HG03460 (cell line): ENCODE data around the gene UCN.
A peak's percentile ranks its signal among the peaks of the same experiment; 100 is the strongest.
"Not testable (repeated sequence)": the region's sequence is repeated elsewhere in the genome, so short reads cannot be mapped to it uniquely, and the experiment has no call there.

Experiments used
- ATAC-seq: cut with Tn5 transposase; IDR thresholded peaks from one replicate; pipeline ENCODE4 v1.9.1; 2021; ENCODE audit not compliant: unreplicated experiment

UCN gene, protein sequence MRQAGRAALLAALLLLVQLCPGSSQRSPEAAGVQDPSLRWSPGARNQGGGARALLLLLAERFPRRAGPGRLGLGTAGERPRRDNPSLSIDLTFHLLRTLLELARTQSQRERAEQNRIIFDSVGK

DNA sequence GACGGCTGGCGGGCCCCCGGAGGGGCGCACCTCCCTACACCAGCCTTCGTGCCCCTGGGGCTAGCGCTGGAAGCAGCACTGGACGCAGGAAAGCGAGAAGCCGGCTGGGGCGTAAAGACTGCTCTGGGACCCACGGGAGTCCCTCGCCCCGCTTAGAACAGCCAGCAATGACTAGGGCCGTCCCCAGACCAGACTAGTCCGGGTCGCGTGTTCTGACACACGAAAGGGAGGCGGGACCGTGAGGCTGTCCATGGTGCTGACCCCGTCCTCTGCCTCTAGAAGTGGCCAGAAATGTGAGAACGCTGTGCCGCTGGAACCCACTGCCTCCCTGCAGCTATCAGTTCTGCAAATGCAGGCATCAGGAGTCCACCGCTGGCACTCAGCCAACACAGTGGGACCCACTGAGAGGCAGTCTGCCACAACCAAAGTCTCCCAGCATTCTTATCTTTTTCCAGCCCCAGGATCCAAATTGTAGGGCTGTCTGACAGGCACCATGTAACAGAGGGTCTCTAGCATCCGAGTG lies at the start of gene UCN:
Gene UCN, minus strand, starts transcription at position 87 of the 523 bp plus-strand sequence. CDS start 550 bp downstream, outside the sequence.
- no peak for ATAC-seq

DNA sequence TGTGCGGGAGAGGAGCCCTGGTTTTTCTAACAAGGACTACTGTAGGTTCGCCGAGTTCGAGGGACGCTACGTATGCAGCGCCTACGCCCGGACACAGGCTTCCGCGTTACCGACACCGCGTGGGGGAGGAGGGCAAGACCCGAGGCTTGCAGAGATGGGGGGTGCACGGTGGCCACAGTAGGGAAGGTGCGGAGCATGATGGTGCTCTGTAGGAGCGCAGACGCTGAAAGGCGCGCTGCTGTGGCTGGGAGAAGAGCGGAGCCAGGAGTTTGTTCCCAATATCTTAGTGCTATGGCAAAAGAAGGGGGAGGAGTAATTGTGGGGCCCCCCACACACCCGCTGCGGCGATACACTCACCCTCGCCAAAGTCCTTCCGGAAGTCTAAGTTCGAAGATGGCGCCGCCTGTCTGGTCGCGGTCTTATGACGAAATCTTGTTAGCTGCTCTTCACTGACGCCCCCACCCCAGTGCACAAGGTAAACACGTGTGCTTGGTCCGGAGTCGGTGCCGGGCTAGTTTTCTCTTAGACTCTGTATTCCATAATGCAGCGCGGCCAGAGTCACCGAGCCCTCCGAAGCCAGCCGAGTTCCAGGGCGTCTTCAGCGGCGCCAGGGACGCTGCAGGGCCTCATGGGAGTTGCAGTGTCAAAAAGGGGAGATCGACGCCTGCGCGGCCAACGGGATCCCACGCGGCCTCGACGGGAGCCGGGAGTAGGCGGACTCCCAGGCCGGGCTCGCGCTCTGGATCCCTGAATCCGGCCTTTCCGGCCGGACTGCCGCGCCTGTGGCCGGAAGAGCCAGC lies 48.3 kb upstream of the UCN start, which contains the start of gene GTF3C2:
Gene GTF3C2, minus strand, starts transcription at position 383 of the 800 bp plus-strand sequence. CDS start 13,210 bp downstream, outside the sequence.
- peak; percentile 81 for ATAC-seq

DNA sequence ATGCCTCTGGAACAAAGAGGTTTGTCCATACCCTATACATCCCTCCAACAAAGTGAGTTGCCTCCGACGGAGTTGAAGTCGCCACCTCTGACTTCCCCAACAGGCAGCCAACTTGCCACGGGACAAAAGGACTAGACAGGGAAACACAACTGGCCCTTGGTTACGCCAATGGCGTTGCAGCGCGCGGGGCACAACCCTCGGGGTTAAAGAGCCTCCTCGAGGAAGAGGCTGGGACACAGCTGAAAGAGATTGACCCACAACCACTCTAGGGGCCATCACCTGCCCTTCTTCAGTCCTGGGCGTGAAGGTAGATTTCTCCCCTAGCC lies 47.8 kb upstream of the UCN start:
- peak; percentile 26 for ATAC-seq

DNA sequence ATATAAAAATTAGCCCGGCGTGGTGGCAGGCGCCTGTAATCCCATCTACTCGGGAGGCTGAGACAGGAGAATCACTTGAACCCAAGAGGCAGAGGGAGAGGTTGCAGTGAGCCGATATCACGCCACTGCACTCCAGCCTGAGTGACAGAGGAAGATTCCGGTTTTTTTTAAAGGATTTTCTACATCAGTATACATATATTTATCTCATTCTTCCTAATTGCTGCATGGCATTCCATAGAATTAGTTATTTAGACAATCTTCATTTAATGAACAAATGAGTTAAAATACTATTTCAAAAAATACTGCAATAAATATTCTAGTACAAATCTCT lies 46.3 kb upstream of the UCN start:
- ATAC-seq: no peak

DNA sequence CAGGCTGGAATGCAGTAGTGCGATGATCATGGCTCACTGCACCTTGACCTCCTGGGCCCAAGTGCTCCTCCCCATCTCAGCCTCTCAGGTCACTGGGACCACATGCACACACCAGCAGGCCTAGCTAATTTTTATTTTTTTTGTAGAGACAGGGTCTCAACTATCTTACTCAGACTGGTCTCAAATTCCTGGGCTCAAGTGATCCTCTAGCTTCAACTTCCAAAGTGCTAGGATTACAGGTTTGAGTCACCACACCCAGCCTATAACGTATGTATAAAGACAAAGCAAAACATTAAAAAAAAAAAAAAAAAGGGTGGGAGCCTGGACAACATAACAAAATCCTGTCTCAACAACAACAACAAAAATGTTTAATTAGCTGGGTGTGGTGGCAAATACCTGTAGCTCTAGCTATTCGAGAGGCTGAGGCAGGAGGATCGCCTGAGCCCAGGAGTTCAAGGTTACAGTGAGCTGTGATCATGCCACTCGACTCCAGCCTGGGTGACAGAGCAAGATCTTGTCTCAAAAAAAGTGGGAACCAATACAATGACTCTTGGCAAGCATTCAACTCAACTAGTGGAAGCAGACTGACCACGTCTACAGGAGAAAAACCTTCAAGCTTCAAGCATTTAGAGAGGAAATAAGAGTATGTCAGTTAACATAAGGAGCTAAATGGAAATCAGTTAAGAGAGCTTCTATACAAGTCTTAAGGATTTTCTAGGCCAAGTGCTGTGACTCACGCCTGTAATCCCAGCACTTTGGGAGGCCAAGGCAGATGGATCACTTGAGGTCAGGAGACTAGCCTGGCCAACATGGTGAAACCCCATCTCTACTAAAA lies 45.7 kb upstream of the UCN start:
- ATAC-seq: no peak

DNA sequence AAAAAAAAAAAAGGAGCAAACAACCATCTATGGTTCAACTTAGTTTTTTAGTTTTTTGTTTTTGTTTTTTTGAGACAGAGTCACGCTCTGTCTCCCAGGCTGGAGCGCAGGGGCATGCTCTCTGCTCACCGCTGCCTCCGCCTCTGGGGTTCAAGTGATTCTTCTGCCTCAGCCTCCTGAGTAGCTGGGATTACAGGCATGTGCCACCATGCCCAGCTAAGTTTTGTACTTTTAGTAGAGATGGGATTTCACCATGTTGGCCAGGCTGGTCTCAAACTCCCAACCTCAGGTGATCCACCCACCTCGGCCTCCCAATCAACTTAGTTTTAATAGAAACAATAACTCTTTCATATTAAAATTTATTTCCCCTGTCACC lies 45.1 kb upstream of the UCN start:
- ATAC-seq: not testable (repeated sequence)

DNA sequence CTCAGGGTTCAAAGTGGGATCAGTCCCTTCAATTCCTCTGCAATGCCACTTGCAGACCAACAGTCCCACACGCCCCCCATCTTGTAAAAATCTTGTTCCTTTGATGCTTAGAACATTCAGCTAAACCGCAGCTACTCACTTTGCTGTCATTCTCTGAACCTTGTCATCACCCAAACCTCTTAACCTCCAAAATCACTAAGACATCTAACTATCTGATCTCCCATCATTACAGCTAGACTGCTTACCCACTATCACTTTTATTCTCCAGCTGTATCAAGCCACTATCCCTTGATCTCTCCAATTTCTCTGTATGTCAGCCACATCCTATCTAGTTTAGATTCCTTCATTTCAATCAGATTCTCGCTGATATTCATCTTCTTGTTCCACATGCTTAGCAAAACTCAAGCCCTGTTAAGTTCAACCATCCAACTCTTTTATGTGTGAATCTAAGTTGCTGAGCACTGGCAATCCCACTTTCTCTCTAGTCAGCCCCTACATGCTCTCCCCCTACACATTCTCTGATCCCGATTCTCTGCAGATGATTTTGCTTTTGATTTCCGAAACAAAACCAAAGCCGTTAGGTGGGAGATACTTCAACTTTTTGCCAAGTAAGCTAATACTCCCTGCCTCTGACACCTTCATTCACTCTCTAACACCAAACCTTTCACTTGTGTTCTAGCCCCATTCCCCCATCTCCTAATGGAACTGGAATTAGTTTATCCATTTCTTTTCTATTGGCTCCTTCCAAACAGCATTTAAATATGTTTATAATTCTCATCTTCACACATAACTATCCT lies 43.8 kb upstream of the UCN start:
- ATAC-seq: no peak

DNA sequence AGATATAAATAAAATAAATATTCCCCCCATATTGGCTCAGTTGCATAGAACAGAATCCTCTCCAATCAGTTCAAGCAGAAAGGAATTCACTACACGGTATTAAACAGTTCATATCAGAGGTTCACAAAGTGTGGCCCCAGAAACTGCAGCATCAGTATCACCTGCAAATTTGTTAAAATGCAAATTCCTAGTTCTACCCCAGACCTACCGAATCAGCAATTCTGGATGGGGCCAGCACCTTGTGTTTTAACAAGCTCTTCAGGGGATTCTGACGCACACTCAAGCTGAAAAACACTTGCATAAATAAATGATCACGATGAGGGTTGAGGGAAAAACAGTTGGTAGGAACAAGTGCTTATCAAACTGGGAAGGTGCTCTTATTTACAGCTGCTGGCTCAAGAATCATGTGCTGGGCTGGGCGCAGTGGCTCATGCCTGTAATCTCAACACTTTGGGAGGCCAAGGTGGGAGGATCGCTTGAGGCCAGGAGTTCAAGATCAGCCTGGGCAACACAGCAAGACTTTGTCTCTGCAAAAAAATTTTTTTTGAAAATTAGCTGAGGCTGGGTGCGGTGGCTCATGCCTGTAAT lies 42.0 kb upstream of the UCN start:
- ATAC-seq: no peak

DNA sequence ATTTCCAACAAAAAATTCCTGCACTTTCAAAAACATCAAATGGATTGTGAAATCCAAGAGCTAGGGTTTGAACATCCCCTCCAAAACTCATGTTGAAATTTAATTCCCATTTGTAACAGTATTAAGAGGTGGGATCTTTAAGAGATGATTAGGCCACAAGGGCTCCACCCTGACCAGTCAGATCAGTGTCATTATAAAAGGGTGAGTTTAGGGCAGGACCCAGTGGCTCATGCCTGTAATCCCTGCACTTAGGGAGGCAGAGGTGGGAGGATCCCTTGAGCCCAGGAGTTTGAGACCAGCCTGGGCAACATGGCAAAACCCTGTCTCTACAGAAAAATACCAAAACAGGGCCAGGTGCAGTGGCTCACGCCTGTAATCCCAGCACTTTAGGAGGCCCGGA lies 39.4 kb upstream of the UCN start:
- no peak for ATAC-seq

DNA sequence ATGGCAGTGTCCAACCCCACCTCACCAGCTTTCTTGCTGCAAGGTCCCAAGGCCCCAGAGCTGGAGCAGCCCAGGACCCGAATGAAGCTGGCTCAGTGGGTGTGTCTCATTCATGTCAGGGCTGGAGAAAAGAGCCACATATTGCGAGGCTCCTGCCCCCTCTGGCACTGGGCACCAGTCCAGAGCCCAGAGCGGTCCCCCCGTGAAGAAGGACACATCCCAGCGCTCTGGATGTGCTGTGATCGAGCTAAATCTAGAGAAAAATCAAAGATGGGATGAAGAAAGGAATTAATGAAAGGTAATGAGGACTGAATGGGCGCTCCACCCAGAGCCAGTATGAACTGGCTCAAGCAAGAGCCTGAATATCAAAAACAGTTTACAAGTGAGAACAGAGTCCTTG lies 27.9 kb upstream of the UCN start:
- ATAC-seq: no peak

DNA sequence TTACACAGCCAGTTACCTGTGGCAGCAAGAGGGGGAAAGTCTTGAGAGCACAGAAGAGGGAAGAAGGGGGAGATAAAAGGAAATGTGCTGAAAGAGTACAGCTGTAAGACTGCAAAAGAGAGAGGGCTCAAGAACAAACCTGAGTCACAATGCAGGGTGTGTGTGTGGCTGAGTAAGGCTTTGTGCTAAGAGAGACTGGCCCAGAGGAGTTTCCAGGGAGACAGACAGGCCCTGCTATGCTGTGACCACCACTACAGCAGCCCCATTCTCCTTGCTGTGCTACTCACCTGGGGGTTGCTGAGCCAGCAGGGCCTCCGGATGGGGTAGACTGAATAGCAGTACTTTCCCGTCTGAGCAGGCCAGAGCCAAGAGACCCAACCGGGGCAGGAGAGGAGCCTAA lies 27.1 kb upstream of the UCN start:
- ATAC-seq: no peak

DNA sequence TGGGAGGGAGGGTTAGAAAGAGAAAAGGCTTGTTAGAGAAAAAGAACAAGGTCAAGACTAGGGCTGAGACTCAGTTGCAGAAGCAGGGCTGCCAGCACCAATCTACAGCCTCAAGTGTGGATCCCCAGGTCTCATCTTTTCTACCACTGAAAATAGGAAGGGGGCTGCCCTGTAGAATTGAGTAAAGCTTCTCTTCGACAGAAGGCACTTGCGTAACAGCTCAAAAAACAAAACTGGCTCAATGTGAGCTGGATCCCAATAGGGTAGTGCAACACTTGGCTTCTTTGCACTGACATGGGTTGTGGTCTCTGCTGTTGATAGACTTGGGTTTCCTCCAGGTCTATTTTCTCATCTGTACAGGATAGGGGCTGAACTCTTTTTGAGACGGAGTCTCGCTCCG lies 16.5 kb upstream of the UCN start:
- ATAC-seq: no peak

DNA sequence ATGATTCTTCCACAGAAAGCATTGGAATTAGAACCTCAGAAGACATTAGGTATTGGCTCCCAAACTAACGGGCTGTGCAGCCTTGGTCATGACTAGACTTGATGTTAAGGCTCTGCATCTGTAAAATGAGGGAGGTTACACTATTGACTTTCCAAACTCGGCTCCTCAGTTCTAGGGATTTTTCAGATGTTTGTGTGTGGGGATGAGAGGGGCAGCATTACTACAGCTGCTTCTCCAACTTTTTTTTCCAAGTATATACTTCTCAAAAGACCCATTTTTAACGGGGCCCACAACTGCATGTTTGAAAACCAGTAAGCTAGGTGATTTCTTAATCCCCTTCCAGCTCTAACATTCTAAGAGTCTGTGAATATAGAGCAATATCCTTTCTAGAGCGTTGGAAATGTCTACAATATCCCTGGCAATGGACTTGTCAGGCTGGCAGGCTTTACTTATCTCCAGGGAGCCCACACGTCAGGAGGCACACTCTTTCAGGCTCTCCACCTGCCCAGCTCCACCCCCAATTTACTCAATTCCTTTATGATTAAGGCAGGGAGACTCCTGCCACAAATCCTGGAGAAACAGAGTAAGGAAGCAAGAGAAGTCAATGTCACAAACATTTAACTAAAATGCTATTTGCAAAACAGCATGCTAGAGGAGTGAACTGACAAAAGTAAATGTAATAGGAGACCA lies 15.5 kb upstream of the UCN start:
- ATAC-seq: no peak

DNA sequence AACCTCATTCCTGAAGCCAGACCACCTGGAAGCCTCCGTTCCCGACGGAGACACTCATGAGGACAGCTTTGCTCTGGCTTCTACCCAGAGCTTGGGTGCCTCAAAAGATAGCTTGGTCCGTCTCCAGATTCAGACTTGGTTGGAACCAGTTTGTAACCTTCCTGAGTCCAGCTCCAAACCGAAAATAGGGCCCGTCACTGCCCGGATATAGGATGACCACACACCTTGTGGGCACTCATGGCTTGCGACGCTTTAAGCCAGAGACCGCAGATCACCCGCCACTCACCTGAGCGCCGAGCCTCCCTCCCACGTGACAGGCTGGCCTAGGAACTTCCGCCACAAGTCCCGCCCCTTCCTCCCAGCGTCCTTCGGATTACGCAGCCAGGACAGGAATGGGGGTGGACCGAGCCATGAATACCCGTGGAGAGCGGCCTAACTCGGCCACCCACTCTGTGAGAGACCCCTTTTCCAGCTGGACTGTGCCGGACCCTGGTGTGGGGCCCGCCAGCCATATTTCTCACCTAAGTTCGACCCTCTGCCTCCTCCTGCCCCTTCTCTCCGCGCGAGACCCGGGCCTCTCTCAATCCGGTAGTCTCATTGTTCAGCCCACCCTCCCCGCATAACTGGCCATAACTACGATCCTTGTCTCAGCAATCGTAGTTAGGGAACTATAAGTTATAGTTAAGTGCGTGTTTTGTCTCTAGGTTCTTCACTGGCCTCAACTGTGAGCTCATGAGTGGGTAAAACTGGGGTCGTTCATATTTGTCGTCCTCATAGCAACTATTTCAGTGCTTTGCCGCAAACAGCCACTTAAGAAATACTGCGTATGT lies 14.7 kb upstream of the UCN start, which contains the start of gene MPV17:
Gene MPV17, minus strand, starts transcription at position 332 of the 830 bp plus-strand sequence. CDS start 580 bp downstream, outside the sequence.
- ATAC-seq: peak; percentile 94

DNA sequence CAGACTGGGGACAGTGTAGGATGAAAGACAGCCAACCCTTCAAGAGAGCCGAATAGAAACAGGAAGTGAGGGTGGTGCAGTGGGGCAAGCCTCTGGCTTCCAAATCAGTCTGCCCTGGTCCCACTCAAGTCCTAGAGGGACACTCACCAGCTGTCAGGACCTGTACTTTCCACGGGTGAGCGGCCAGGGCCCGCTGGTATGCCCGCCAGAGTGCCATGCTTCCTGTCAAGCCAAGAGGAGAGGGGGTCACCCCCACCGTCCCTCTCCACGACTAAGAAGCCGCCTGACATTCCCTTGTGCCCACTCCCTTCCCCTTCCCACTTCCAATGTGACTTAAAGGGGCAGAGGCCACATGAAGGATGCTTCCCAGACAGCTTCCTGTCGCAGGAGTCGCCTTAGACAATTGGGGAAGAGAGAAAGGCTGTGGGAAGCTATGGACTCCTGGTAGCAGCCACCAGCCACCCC lies 14.1 kb upstream of the UCN start:
- no peak for ATAC-seq

DNA sequence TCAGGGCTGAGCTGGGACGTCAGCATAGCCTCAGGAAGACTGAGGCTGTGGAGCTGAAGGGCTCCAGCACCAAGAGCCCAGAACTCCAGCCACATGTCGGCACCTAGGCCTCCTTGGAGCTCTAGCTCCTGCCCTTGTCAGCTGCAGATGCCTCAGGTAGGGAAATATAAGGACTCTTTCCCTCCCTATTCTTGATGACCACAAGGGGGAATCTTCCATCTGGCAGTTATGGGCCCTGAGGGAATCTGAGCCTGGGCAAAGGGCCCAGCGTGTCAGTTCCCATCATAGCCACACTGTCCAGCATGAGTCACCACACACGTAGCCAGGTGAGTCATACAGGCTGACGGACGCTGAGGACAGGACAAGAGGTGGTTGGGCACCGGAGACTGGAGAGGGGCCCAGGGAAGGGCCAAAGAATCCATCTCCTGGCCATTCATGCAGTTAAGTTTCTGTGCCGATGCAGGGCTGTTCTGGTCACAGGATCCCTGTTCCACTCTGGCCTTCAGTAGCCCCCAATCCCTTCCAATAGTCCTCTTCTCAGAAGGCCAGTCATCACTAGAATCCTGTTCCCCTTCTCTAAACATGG lies 12.8 kb upstream of the UCN start:
- no peak for ATAC-seq

DNA sequence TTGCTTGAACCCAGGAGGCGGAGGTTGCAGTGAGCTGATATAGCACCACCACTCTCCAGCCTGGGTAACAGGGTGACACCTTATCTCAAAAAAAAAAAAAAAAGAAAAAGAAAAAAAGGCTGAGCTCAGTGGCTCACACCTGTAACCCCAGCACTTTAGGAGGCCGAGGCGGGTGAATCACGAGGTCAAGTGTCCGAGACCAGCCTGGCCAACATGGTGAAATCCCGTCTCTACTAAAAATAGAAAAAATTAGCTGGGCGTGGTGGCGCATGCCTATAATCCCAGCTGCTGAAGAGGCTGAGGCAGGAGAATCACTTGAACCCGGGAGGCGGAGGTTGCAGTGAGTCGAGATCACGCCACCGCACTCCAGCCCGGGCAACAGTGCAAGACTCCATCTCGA lies 11.6 kb upstream of the UCN start:
- not testable (repeated sequence) for ATAC-seq

DNA sequence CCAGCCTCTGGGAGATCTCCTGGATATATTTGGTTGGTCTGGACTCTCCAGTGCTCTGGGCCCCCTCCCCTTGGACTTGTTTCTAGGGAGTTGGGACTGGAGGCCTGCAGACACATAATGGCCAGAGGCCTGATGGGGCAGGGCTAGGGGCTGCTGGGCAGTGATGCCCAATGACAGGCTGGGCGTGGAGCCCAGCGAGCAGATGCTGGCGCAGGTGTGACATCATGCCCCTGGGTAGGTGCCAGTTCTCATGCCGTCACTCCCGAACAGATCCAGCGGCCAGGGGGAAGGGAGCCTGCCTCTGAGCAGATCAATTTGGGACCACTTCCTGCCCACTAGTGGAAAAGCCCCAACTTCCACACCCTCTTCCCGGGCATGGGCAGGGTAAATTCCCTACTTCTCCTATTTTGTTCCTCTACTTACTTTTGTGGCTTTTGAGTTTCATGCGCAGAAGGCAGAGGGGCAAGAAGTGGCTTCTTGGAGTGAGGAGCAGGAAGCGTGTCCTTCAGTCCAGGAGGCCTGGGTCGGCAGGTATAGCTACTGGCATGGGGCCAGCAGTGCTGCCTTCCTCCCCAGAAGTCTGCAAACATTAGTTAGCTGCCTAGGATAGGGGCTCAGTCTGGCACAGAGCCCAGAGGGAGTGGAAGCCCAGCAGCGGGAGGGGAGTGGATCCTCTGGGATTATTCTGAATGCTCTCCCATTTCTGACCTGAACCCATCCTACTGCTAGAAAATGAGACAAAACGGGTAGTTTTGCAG lies 8.6 kb upstream of the UCN start:
- no peak for ATAC-seq
